ENCODE results near the gene SAMSN1. TPM values are rescaled to one million over a fixed set of nuclear protein-coding genes. Genes with fewer than 3 reads are reported as not detected.

SAMSN1 gene
- total RNA-seq, 1 donor from 2014 or later = 0.60 TPM

Other genes starting within 250 kb of the SAMSN1 start
- gene HSPA13, start 163.2 kb downstream of the SAMSN1 start, total RNA-seq = 29.6 and 38.3 TPM in 2 replicates

Measured in lung microvascular endothelial cell (primary cell).